GM13976 (cell line): ENCODE results near the gene RUNX3.

Source experiments
- DNase-seq: peaks from one replicate; pipeline ENCODE4 v3.0.0; 2012; ENCODE audit warnings: low spot score
- in situ Hi-C: fragments of 300-500 bp; cut with MboI; formaldehyde crosslinking; loops from one replicate; pipeline ENCODE4 v1.12.0; 2022; ENCODE audit warnings: low sequenced_read_pairs, mixed read lengths, inconsistent platforms; ENCODE audit not compliant: unreplicated experiment
- TF ChIP-seq, protein P1 (sequence below): IDR thresholded peaks from 2 replicates; pipeline ENCODE4 v1.5.1; 2012; ENCODE audit warnings: borderline replicate concordance, mild to moderate bottlenecking; ENCODE audit not compliant: insufficient read depth; ENCODE audit errors: extremely low read depth, missing control alignments, control extremely low read depth

Gene RUNX3

DNA sequence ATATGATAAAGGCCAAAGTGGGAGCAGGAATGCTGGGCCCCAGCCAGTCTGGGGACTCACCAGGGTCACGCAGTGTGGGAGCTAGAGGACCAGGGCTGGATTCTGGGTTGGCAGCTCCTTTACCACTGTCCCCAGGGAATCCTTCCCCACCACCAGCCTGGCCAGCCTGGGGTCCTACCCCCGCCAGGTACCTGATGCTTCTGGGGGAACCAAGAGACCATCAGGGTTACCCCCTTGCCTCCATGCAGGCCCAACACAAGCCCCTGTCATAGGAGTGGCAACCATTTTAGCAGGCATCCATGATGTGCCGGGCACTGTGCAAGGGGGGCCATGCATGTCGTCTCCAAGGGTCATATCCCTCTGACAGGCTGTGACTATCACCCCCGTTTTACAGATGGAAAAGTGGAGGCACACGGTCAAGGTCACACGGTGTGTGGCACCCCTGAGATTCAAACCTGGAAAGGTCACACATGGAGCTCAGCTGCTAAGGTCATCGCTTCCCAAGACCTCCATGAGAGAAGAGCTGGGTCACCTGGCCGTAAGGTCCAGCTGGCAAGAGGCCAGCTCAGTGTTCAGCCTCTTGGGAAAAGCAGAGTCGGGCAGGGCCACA is 16.4 kb downstream of the RUNX3 start:
- in situ Hi-C loops, result no loop called here
- no peak for DNase-seq
- TF ChIP-seq, protein P1, sequence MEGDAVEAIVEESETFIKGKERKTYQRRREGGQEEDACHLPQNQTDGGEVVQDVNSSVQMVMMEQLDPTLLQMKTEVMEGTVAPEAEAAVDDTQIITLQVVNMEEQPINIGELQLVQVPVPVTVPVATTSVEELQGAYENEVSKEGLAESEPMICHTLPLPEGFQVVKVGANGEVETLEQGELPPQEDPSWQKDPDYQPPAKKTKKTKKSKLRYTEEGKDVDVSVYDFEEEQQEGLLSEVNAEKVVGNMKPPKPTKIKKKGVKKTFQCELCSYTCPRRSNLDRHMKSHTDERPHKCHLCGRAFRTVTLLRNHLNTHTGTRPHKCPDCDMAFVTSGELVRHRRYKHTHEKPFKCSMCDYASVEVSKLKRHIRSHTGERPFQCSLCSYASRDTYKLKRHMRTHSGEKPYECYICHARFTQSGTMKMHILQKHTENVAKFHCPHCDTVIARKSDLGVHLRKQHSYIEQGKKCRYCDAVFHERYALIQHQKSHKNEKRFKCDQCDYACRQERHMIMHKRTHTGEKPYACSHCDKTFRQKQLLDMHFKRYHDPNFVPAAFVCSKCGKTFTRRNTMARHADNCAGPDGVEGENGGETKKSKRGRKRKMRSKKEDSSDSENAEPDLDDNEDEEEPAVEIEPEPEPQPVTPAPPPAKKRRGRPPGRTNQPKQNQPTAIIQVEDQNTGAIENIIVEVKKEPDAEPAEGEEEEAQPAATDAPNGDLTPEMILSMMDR, result no peak

- TF ChIP-seq, protein P1, result no peak
- in situ Hi-C loops, result no loop called here
- DNase-seq, result no peak
These were observed 16.8 kb downstream of the RUNX3 start for GRCh38 chr1:24913274-24913604.

- TF ChIP-seq, protein P1, result no peak
- in situ Hi-C loops, result no loop called here
- DNase-seq, result no peak
These were observed 17.5 kb downstream of the RUNX3 start for GRCh38 chr1:24912376-24913273.

- TF ChIP-seq, protein P1, result no peak
- in situ Hi-C loops, result no loop called here
- DNase-seq, result no peak
These were observed 18.4 kb downstream of the RUNX3 start for GRCh38 chr1:24911651-24912155.

GRCh38 chr1:24910751-24911650 is 19.1 kb downstream of the RUNX3 start:
- TF ChIP-seq, protein P1, result no peak
- in situ Hi-C loops, result no loop called here
- DNase-seq, result no peak

DNA sequence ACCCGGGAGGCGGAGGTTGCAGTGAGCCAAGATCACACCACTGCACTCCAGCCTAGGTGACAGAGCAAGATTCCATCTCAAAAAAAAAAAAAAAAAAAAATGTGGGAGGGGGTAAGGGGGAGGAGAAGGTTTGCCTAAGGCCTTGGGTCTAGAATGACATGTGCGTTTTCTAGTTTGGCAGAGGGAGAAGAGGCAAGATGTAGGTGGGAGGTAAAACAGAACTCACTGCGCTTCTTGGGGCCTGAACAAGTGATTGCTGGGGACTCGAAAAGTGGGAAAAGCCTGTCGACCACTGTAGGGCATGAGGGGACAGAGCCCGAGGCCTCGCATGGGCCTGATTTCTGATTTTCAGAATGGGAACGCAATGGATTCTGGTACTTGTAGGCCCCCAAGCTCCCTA is 19.9 kb downstream of the RUNX3 start:
- no peak for DNase-seq
- TF ChIP-seq, protein P1, result no peak
- in situ Hi-C loops, result no loop called here
